Measurements from ENCODE around the gene IRAK1. TPM values are rescaled to one million over a fixed set of nuclear protein-coding genes. Genes with fewer than 3 reads are reported as not detected.

IRAK1 gene
- total RNA-seq, 2 experiments from 2014 or later: 61.2 to 67.4 TPM

- H3K9me3 Mint-ChIP-seq: no peaks in the 10 kb centered on the region
- no peaks in the 10 kb centered on the region for H3K27me3 ChIP-seq (ENCODE audit: control insufficient read depth in 1 of 2, insufficient read depth in 2 of 2, low read length in 2 of 2)
- ATAC-seq (ENCODE audit: poor library complexity): no peak
- H3K4me3 ChIP-seq (ENCODE audit: low read length): no peak overlapping the region
- H3K4me1 ChIP-seq (ENCODE audit: insufficient read depth, low read length): peaks cover 32% of the 10 kb centered on the region
- ChIA-PET POLR2A (interaction anchor here (0.7 kb wide), 1 partner anchor 22 kb away, joined by 3 read pairs; no protein-coding TSS in a partner anchor), CTCF (no interaction called here)
- TF ChIP-seq CTCF (IDR thresholded peaks at IDR 0.05): no peak
- peaks cover 64% of the 10 kb centered on the region for H3K36me3 Mint-ChIP-seq (ENCODE audit: low read depth)
- no peak overlapping the region for H3K27ac ChIP-seq (ENCODE audit: low read depth in 1 of 2, low read length in 2 of 2)
- H3K4me3 Mint-ChIP-seq: no peak overlapping the region
- peak overlapping the region; percentile 71 for H3K27ac Mint-ChIP-seq
- DNase-seq: no peak
- H3K36me3 ChIP-seq (ENCODE audit: insufficient read depth, low read length): peaks cover 56% of the 10 kb centered on the region
- H3K9me3 ChIP-seq (ENCODE audit: control insufficient read depth in 1 of 2, insufficient read depth in 1 of 2, low read length in 2 of 2): no peaks in the 10 kb centered on the region
- peaks cover 47% of the 10 kb centered on the region for H3K4me1 Mint-ChIP-seq (ENCODE audit: low read depth)
- H3K27me3 Mint-ChIP-seq: no peaks in the 10 kb centered on the region
- intact Hi-C loops (cut with DNase I, micrococcal nuclease): no loop called here
These were observed 29.8 kb upstream of the IRAK1 start for GRCh38 chrX:154049209-154050112.

- ChIA-PET POLR2A (no interaction called here), CTCF (interaction anchor here (0.5 kb wide), 1 partner anchor 250 kb away, joined by 3 read pairs; no protein-coding TSS in a partner anchor)
- Histone ChIP-seq H3K27me3 (ENCODE audit: control insufficient read depth in 1 of 2, insufficient read depth in 2 of 2, low read length in 2 of 2) (no peaks in the 10 kb centered on the region), H3K36me3 (ENCODE audit: insufficient read depth, low read length) (peaks cover 53% of the 10 kb centered on the region), H3K4me1 (ENCODE audit: insufficient read depth, low read length) (peaks cover 32% of the 10 kb centered on the region), H3K4me3 (ENCODE audit: low read length) (no peak overlapping the region), H3K27ac (ENCODE audit: low read depth in 1 of 2, low read length in 2 of 2) (no peak overlapping the region), H3K9me3 (ENCODE audit: control insufficient read depth in 1 of 2, insufficient read depth in 1 of 2, low read length in 2 of 2) (no peaks in the 10 kb centered on the region)
- no peaks in the 10 kb centered on the region for H3K9me3 Mint-ChIP-seq
- no peak for TF ChIP-seq CTCF (IDR thresholded peaks at IDR 0.05)
- no peak for ATAC-seq (ENCODE audit: poor library complexity)
- H3K4me1 Mint-ChIP-seq (ENCODE audit: low read depth): peaks cover 47% of the 10 kb centered on the region
- peaks cover 71% of the 10 kb centered on the region for H3K36me3 Mint-ChIP-seq (ENCODE audit: low read depth)
- no peak overlapping the region for H3K4me3 Mint-ChIP-seq
- intact Hi-C loops (cut with DNase I, micrococcal nuclease): no loop called here
- no peaks in the 10 kb centered on the region for H3K27me3 Mint-ChIP-seq
- no peak overlapping the region for H3K27ac Mint-ChIP-seq
- no peak for DNase-seq
These were observed 28.7 kb upstream of the IRAK1 start for GRCh38 chrX:154048398-154048797.

GRCh38 chrX:154046940-154047610, 27.4 kb upstream of the IRAK1 start:
- no peak overlapping the region for H3K27ac ChIP-seq (ENCODE audit: low read depth in 1 of 2, low read length in 2 of 2)
- ChIA-PET POLR2A (no interaction called here), CTCF (no interaction called here)
- no peaks in the 10 kb centered on the region for H3K27me3 ChIP-seq (ENCODE audit: control insufficient read depth in 1 of 2, insufficient read depth in 2 of 2, low read length in 2 of 2)
- Mint-ChIP-seq H3K9me3 (no peaks in the 10 kb centered on the region), H3K27ac (peak overlapping the region; percentile 19), H3K4me3 (no peak overlapping the region), H3K4me1 (ENCODE audit: low read depth) (peaks cover 45% of the 10 kb centered on the region), H3K27me3 (no peaks in the 10 kb centered on the region), H3K36me3 (ENCODE audit: low read depth) (peaks cover 75% of the 10 kb centered on the region)
- H3K4me1 ChIP-seq (ENCODE audit: insufficient read depth, low read length): peaks cover 29% of the 10 kb centered on the region
- no peak for ATAC-seq (ENCODE audit: poor library complexity)
- H3K9me3 ChIP-seq (ENCODE audit: control insufficient read depth in 1 of 2, insufficient read depth in 1 of 2, low read length in 2 of 2): no peaks in the 10 kb centered on the region
- intact Hi-C loops (cut with DNase I, micrococcal nuclease): no loop called here
- no peak for TF ChIP-seq CTCF (IDR thresholded peaks at IDR 0.05)
- no peak for DNase-seq
- no peak overlapping the region for H3K4me3 ChIP-seq (ENCODE audit: low read length)
- H3K36me3 ChIP-seq (ENCODE audit: insufficient read depth, low read length): peaks cover 51% of the 10 kb centered on the region
